Ascending aorta (tissue), 2 donors: ENCODE measurements around the gene AP1M2. TPM values are rescaled to one million over a fixed set of nuclear protein-coding genes. Genes with fewer than 3 reads are reported as not detected.

ENCODE experiments used
- DNase-seq, 2 donors: peaks; one replicate each; pipeline ENCODE4 v3.0.0-alpha.2; 2019; ENCODE audit warnings: low spot score in 2 of 2
- H3K27ac ChIP-seq, 2 donors: fragments of 200-600 bp; sonication (generic); one replicate each; pipeline ENCODE4 v1.5.1; 2016 to 2017; ENCODE audit warnings: mild to moderate bottlenecking in 1 of 2
- H3K27me3 ChIP-seq: fragments of 200-600 bp; sonication (generic); one replicate; pipeline ENCODE4 v1.5.1; 2017
- H3K36me3 ChIP-seq, 2 donors: fragments of 200-600 bp; sonication (generic); one replicate each; pipeline ENCODE4 v1.5.1; 2016
- H3K4me1 ChIP-seq, 2 donors: fragments of 200-600 bp; sonication (generic); one replicate each; pipeline ENCODE4 v1.5.1; 2016 to 2017; ENCODE audit warnings: mild to moderate bottlenecking in 1 of 2
- H3K4me3 ChIP-seq, 2 donors: fragments of 200-600 bp; sonication (generic); one replicate each; pipeline ENCODE4 v1.5.1; 2016 to 2017; ENCODE audit warnings: mild to moderate bottlenecking in 1 of 2
- H3K9me3 ChIP-seq, 2 donors: fragments of 200-600 bp; sonication (generic); one replicate each; pipeline ENCODE4 v1.5.1; 2016
- intact Hi-C: fragments of 100-400 bp; cut with DNase I; formaldehyde crosslinking; loops from one replicate; pipeline ENCODE4 v1.15.1; 2023
- total RNA-seq: library from RNA; depleted of rRNA; stranded (reverse); fragments of >200 nt; gene quantifications from one replicate; pipeline ENCODE4 v1.1.0, GENCODE V29; 2016
- TF ChIP-seq, protein P1 (sequence below), 3 experiments: fragments of 200-600 bp in 2 of 3; fragments of 450-650 bp in 1 of 3; sonication (generic) in 2 of 3; IDR thresholded peaks; one replicate each; pipeline ENCODE4 v1.5.1; 2016 to 2019; ENCODE audit warnings: antibody characterized with exemption in 3 of 3, mild to moderate bottlenecking in 1 of 3, moderate library complexity in 1 of 3

The AP1M2 gene
- total RNA-seq, 1 donor from 2014 or later: not detected

DNA sequence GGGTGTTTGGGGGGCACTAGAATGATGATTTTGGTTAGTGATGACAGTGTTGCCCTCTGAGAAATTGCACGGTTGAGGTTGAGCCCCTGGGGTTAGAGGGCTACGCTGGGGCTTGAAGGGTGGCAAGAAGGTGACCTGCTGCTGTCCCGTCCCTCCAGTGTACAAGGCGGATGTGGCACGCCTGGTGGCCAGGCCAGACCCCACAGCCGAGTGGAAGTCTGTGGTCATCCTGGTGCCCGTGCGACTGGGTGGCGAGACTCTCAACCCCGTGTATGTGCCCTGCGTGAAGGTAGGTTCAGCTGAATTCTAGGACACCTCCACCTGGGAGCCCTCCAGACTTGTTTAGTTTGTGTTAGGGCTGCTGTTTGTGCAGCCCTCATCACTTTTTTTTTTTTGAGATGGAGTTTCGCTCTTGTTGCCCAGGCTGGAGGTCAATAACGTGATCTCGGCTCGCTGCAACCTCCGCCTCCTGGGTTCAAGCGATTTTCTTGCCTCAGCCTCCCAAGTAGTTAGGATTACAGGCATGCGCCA lies 38.3 kb downstream of the AP1M2 start:
- TF ChIP-seq, protein P1, sequence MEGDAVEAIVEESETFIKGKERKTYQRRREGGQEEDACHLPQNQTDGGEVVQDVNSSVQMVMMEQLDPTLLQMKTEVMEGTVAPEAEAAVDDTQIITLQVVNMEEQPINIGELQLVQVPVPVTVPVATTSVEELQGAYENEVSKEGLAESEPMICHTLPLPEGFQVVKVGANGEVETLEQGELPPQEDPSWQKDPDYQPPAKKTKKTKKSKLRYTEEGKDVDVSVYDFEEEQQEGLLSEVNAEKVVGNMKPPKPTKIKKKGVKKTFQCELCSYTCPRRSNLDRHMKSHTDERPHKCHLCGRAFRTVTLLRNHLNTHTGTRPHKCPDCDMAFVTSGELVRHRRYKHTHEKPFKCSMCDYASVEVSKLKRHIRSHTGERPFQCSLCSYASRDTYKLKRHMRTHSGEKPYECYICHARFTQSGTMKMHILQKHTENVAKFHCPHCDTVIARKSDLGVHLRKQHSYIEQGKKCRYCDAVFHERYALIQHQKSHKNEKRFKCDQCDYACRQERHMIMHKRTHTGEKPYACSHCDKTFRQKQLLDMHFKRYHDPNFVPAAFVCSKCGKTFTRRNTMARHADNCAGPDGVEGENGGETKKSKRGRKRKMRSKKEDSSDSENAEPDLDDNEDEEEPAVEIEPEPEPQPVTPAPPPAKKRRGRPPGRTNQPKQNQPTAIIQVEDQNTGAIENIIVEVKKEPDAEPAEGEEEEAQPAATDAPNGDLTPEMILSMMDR (IDR thresholded peaks at IDR 0.05): no peak
- Histone ChIP-seq H3K9me3 (no peaks in the 10 kb centered on the region), H3K4me1 (peaks cover 7 to 11% of the 10 kb centered on the region in 2 donors), H3K27ac (no peak overlapping the region), H3K27me3 (no peaks in the 10 kb centered on the region), H3K4me3 (no peak overlapping the region), H3K36me3 (peaks cover 53 to 65% of the 10 kb centered on the region in 2 donors)
- intact Hi-C loops: no loop called here
- DNase-seq: no peak

DNA sequence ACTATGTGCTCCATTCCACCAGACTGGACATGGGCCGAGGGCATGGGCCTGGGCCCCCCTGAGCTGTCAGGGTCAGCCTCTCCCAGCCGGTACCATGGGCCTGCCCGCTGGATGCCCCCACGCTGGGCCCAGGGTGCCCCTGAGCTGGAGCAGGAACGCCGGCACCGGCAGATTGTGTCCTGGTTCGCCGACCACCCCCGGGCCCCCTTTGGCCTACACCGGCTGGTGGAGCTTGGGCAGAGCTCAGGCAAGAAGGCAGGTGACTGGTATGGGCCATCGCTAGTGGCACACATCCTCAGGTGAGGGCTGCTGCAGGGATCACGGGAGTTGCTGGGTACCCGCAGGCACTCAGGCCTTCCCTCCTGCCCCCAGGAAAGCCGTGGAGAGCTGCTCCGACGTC lies 40.3 kb downstream of the AP1M2 start:
- Histone ChIP-seq H3K36me3 (peaks cover 35 to 45% of the 10 kb centered on the region in 2 donors), H3K4me1 (peaks cover 10 to 14% of the 10 kb centered on the region in 2 donors), H3K27me3 (no peaks in the 10 kb centered on the region), H3K9me3 (no peaks in the 10 kb centered on the region), H3K4me3 (no peak overlapping the region), H3K27ac (no peak overlapping the region)
- intact Hi-C loops: no loop called here
- TF ChIP-seq, protein P1 (IDR thresholded peaks at IDR 0.05): no peak
- DNase-seq: no peak

DNA sequence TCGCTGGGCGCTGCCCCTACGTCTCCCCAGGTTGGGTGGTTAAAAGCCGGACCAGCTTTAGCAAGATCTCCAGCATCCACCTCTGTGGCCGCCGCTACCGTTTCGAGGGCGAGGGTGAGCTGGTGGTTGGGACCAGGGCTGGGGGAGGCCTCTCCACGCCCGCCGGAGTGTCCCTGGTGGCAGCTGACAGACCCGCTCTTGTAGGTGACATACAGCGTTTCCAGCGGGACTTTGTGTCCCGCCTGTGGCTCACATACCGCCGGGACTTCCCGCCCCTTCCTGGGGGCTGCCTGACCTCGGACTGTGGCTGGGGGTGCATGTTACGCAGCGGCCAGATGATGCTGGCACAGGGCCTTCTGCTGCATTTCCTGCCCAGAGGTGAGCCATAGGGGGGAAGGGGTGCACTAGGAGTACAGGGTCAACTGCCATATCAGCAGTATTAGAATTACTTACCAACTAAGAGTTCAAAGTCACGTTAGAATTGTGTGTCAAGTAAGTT lies 42.3 kb downstream of the AP1M2 start:
- Histone ChIP-seq H3K27ac (peak overlapping the region; percentile 89 to 90), H3K27me3 (no peaks in the 10 kb centered on the region), H3K4me1 (peaks cover 10 to 14% of the 10 kb centered on the region in 2 donors), H3K4me3 (peak overlapping the region; percentile 98 to 100), H3K9me3 (no peaks in the 10 kb centered on the region), H3K36me3 (peaks cover 16 to 25% of the 10 kb centered on the region in 2 donors)
- TF ChIP-seq, protein P1 (IDR thresholded peaks at IDR 0.05): no peak
- intact Hi-C loops: no loop called here
- no peak for DNase-seq

DNA sequence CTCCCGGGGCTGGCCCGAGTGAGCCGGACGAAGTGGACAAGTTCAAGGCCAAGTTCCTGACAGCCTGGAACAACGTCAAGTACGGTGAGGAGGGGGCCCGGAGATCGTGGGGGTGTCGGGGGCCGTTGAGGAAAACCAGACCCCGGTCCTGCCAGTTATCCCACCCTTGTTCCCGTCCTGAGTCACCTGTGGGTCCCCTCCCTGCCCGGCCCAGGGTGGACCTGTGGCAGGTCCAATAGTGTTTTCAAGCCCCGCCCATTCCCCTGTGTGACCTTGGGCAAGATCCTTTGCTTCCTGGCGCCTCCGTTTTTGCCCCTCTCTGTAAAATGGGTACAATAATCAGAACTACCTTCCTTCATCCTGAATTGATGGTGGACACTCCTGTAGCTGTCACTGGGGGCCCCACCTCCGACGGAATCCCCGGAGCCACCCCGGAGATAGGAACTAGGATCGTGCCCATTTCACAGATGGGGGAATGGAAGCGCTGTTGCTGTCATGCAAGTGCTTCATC lies 42.8 kb downstream of the AP1M2 start:
- no peaks in the 10 kb centered on the region for H3K9me3 ChIP-seq
- intact Hi-C loops: no loop called here
- peaks cover 13 to 20% of the 10 kb centered on the region in 2 donors for H3K36me3 ChIP-seq
- H3K27me3 ChIP-seq: no peaks in the 10 kb centered on the region
- no peak for DNase-seq
- H3K4me3 ChIP-seq: peak overlapping the region; percentile 98 to 100
- peaks cover 10 to 14% of the 10 kb centered on the region in 2 donors for H3K4me1 ChIP-seq
- H3K27ac ChIP-seq: peak overlapping the region; percentile 89 to 90
- TF ChIP-seq, protein P1 (IDR thresholded peaks at IDR 0.05): no peak

DNA sequence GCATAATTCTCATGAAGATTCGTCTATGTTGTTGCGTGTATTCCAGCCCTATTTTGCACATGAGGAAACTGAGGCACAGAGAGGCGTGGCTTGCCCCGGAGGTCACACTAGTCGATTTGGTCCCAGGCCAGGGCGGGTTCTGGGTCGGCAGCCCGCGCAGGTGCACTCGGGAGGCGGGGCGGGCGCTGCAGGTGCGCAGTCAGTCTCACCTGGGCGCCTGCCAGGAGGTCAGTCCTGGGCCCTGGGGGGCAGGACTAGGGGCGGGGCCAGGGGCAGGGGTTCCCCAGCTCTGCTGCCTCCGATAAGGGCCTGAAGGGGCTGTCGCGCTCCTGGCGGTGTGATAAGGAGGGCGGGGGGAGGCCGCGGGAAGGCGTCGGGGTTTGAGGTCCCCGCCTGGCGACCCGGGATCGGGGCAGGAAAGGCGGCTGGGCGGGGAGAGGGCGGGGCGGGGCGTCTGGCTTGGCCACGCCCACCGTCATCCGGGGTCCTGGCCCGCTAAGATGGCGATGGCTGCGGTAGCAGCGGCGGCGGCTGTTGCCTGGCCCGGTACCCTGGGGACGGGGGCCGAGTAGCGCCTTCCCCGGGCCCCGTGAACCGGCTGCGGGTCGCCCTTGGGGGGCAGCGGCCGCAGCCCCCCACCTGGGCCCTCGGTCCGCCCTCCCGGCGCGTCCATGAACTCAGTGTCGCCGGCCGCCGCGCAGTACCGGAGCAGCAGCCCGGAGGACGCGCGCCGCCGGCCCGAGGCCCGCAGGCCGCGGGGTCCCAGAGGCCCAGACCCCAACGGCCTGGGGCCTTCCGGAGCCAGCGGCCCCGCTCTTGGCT lies 43.5 kb downstream of the AP1M2 start, which contains the start of gene ATG4D:
TSS of gene ATG4D (plus strand) at position 485 of the 822 bp plus-strand sequence. CDS start at position 672, 187 bp downstream.
- Histone ChIP-seq H3K27ac (peak within 1 kb of the TSS; percentile 89 to 90), H3K4me3 (peak within 1 kb of the TSS; percentile 98 to 100), H3K9me3 (no peaks in the 10 kb centered on the region), H3K4me1 (peaks cover 10 to 14% of the 10 kb centered on the region in 2 donors), H3K27me3 (no peaks in the 10 kb centered on the region), H3K36me3 (peaks cover 6 to 13% of the 10 kb centered on the region in 2 donors)
- intact Hi-C loops: loop anchor here (1.0 to 2.0 kb wide), 2 partner anchors 29 to 41 kb away; partner anchors contain the start of gene KEAP1
- DNase-seq: peak in 1 of 2 donors; percentile 88
- TF ChIP-seq, protein P1 (IDR thresholded peaks at IDR 0.05): no peak
